Astrocyte (in vitro differentiated cells and primary cell): ENCODE results near the gene RHNO1. TPM values are rescaled to one million over a fixed set of nuclear protein-coding genes. Genes with fewer than 3 reads are reported as not detected.

Experiments
- DNase-seq: peaks from one replicate; pipeline ENCODE4 v3.0.0-alpha.2; 2010; ENCODE audit warnings: low read depth
- FAIRE-seq: peaks from 2 replicates; lab custom pipeline; 2011; peaks lifted over from hg19 to GRCh38; lab: Jason Lieb, UNC
- H2AFZ ChIP-seq: 2 replicates; pipeline ENCODE4 v1.6.0; 2012; ENCODE audit warnings: low read depth, low read length, inconsistent platforms
- H3K27ac ChIP-seq: 2 replicates; pipeline ENCODE4 v1.5.1; 2011; ENCODE audit warnings: low read depth, low read length, inconsistent platforms
- H3K27me3 ChIP-seq: 2 replicates; pipeline ENCODE4 v1.6.0; 2011; ENCODE audit warnings: low read length, inconsistent platforms; ENCODE audit not compliant: insufficient read depth
- H3K36me3 ChIP-seq: 2 replicates; pipeline ENCODE4 v1.5.1; 2011; ENCODE audit warnings: low read length, inconsistent platforms; ENCODE audit not compliant: insufficient read depth
- H3K4me1 ChIP-seq: 2 replicates; pipeline ENCODE4 v1.5.1; 2011; ENCODE audit warnings: low read length, inconsistent platforms; ENCODE audit not compliant: insufficient read depth
- H3K4me2 ChIP-seq: 2 replicates; pipeline ENCODE4 v1.6.0; 2012; ENCODE audit warnings: low read length, inconsistent platforms
- H3K4me3 ChIP-seq: 2 replicates; pipeline ENCODE4 v1.5.1; 2011; ENCODE audit warnings: low read depth, mild to moderate bottlenecking, low read length, inconsistent platforms; ENCODE audit not compliant: insufficient read depth
- H3K79me2 ChIP-seq: 2 replicates; pipeline ENCODE4 v1.6.0; 2012; ENCODE audit warnings: mild to moderate bottlenecking, low read length, inconsistent platforms; ENCODE audit not compliant: insufficient read depth
- H3K9ac ChIP-seq: 2 replicates; pipeline ENCODE4 v1.6.0; 2012; ENCODE audit warnings: mild to moderate bottlenecking, low read length, inconsistent platforms
- H3K9me3 ChIP-seq: 2 replicates; pipeline ENCODE4 v1.5.1; 2012; ENCODE audit warnings: low read depth, mild to moderate bottlenecking, low read length, inconsistent platforms; ENCODE audit not compliant: insufficient read depth
- H4K20me1 ChIP-seq: 2 replicates; pipeline ENCODE4 v1.6.0; 2012; ENCODE audit warnings: low read length, inconsistent platforms; ENCODE audit not compliant: insufficient read depth
- H3K27ac Mint-ChIP-seq: one replicate; pipeline ENCODE4 v1.8.0; 2021; ENCODE audit warnings: mild to moderate bottlenecking, mixed read lengths; ENCODE audit not compliant: unreplicated experiment
- H3K27me3 Mint-ChIP-seq: one replicate; pipeline ENCODE4 v1.8.0; 2021; ENCODE audit warnings: low read depth, mixed read lengths; ENCODE audit not compliant: unreplicated experiment
- H3K36me3 Mint-ChIP-seq: one replicate; pipeline ENCODE4 v1.8.0; 2021; ENCODE audit warnings: low read depth, mixed read lengths; ENCODE audit not compliant: unreplicated experiment
- H3K4me1 Mint-ChIP-seq: one replicate; pipeline ENCODE4 v1.8.0; 2021; ENCODE audit warnings: low read depth, mixed read lengths; ENCODE audit not compliant: unreplicated experiment
- H3K4me3 Mint-ChIP-seq: one replicate; pipeline ENCODE4 v1.8.0; 2021; ENCODE audit warnings: mild to moderate bottlenecking, moderate library complexity, mixed read lengths; ENCODE audit not compliant: unreplicated experiment
- H3K9me3 Mint-ChIP-seq: one replicate; pipeline ENCODE4 v1.8.0; 2021; ENCODE audit warnings: mild to moderate bottlenecking, mixed read lengths; ENCODE audit not compliant: unreplicated experiment
- EZH2 ChIP-seq: IDR thresholded peaks from 2 replicates; pipeline ENCODE4 v1.6.1; 2012; ENCODE audit warnings: mild to moderate bottlenecking, low read length, inconsistent platforms; ENCODE audit not compliant: insufficient read depth
- total RNA-seq: library from RNA; stranded (reverse); gene quantifications from 2 replicates; pipeline ENCODE4 v1.2.1, GENCODE V29; 2021
- TF ChIP-seq, protein P1 (sequence below): IDR thresholded peaks from 2 replicates; pipeline ENCODE4 v1.5.1; 2011; ENCODE audit warnings: low read depth, mild to moderate bottlenecking, inconsistent platforms, low read length, moderate library complexity; ENCODE audit not compliant: insufficient read depth

Gene RHNO1
- total RNA-seq, 1 donor from 2014 or later: 15.0 TPM

DNA sequence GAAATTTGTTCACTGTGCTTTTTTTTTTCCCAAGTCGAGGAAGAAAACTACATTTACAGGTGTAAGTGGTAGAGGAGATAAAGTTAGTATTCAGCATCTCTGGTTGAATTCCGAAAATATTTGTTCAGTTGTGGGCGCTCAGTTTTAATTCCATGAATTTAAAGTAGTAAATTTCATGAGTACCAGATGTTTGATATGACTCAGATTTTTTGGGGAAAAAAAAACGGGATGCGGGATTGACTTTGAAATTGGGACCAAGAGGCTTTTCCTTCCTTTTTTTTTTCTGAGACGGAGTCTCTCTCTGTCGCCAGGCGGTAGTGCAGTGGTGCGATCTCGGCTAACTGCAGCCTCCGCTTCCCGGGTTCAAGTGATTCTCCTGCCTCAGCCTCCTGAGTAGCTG, 15.2 kb downstream of the RHNO1 start:
- no peaks in the 10 kb centered on the region for H3K27me3 ChIP-seq
- H3K4me2 ChIP-seq: peak overlapping the region; percentile 90
- H3K9ac ChIP-seq: no peak overlapping the region
- peak overlapping the region; percentile 67 for H3K27ac ChIP-seq
- no peaks in the 10 kb centered on the region for H3K27me3 Mint-ChIP-seq
- H4K20me1 ChIP-seq: peaks cover 36% of the 10 kb centered on the region
- DNase-seq: no peak
- H3K4me3 Mint-ChIP-seq: peak overlapping the region; percentile 97
- H2AFZ ChIP-seq: no peak overlapping the region
- peaks cover 4% of the 10 kb centered on the region for H3K36me3 Mint-ChIP-seq
- peaks cover 10% of the 10 kb centered on the region for H3K4me1 ChIP-seq
- H3K4me1 Mint-ChIP-seq: peaks cover 21% of the 10 kb centered on the region
- no peak for FAIRE-seq
- no peak overlapping the region for H3K27ac Mint-ChIP-seq
- H3K4me3 ChIP-seq: peak overlapping the region; percentile 86
- no peak for TF ChIP-seq EZH2
- TF ChIP-seq, protein P1, sequence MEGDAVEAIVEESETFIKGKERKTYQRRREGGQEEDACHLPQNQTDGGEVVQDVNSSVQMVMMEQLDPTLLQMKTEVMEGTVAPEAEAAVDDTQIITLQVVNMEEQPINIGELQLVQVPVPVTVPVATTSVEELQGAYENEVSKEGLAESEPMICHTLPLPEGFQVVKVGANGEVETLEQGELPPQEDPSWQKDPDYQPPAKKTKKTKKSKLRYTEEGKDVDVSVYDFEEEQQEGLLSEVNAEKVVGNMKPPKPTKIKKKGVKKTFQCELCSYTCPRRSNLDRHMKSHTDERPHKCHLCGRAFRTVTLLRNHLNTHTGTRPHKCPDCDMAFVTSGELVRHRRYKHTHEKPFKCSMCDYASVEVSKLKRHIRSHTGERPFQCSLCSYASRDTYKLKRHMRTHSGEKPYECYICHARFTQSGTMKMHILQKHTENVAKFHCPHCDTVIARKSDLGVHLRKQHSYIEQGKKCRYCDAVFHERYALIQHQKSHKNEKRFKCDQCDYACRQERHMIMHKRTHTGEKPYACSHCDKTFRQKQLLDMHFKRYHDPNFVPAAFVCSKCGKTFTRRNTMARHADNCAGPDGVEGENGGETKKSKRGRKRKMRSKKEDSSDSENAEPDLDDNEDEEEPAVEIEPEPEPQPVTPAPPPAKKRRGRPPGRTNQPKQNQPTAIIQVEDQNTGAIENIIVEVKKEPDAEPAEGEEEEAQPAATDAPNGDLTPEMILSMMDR: no peak
- H3K9me3 ChIP-seq: no peaks in the 10 kb centered on the region
- H3K9me3 Mint-ChIP-seq: no peaks in the 10 kb centered on the region
- H3K79me2 ChIP-seq: peaks cover 63% of the 10 kb centered on the region
- peaks cover 5% of the 10 kb centered on the region for H3K36me3 ChIP-seq

DNA sequence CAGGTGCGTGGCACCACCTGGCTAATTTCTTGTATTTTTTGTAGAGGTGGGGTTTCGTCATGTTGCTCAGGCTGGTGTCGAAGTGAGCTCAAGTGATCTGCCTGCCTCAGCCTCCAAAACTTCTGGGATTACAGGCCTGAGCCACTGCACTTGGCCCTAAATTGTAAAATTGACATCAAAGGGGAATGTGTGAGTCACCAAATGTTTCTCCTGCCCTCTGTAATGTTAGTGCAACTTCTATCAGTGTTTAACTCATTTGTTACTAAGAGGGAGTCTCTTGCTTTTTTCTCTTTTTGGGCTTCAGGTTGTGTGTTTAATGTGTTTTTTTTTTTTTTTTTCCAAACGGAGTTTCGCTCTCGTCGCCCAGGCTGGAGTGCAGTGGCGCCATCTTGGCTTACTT, 16.0 kb downstream of the RHNO1 start:
- DNase-seq: peak; percentile 88
- H3K4me3 Mint-ChIP-seq: peak overlapping the region; percentile 73
- peaks cover 21% of the 10 kb centered on the region for H3K4me1 Mint-ChIP-seq
- Histone ChIP-seq H3K9me3 (no peaks in the 10 kb centered on the region), H3K4me3 (no peak overlapping the region), H3K36me3 (peaks cover 5% of the 10 kb centered on the region), H3K27me3 (no peaks in the 10 kb centered on the region), H3K4me1 (peaks cover 10% of the 10 kb centered on the region), H3K79me2 (peaks cover 67% of the 10 kb centered on the region), H2AFZ (no peak overlapping the region), H3K4me2 (peak overlapping the region; percentile 90), H4K20me1 (peaks cover 39% of the 10 kb centered on the region), H3K27ac (peak overlapping the region; percentile 67), H3K9ac (peak overlapping the region; percentile 31)
- no peak for FAIRE-seq
- peak overlapping the region; percentile 87 for H3K27ac Mint-ChIP-seq
- H3K36me3 Mint-ChIP-seq: peaks cover 4% of the 10 kb centered on the region
- no peak for TF ChIP-seq EZH2
- TF ChIP-seq, protein P1: no peak
- no peaks in the 10 kb centered on the region for H3K27me3 Mint-ChIP-seq
- no peaks in the 10 kb centered on the region for H3K9me3 Mint-ChIP-seq

DNA sequence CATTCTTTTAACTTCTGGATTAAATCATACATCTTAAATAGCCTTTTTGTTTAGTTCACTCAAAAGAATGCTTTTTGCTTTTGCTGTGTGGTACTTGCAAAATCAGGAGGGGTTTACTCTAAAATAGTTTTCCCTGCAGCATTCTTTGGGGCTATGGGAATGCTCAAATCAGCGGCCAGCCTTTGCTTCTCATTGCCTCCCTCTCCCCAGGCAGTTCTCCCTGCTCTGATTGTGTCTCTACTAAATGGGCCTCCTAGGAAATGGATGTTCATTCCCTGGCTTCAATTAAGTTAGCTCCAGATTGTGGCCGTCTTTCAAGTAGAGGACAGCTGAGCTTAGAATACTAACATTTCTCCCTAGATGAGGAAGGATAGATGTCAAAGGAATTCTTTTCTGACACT, 18.0 kb downstream of the RHNO1 start:
- Histone ChIP-seq H3K36me3 (no peaks in the 10 kb centered on the region), H4K20me1 (peaks cover 50% of the 10 kb centered on the region), H2AFZ (no peak overlapping the region), H3K4me2 (no peak overlapping the region), H3K9ac (no peak overlapping the region), H3K4me3 (no peak overlapping the region), H3K27ac (no peak overlapping the region), H3K4me1 (peaks cover 10% of the 10 kb centered on the region), H3K9me3 (no peaks in the 10 kb centered on the region), H3K27me3 (no peaks in the 10 kb centered on the region), H3K79me2 (peaks cover 77% of the 10 kb centered on the region)
- H3K4me3 Mint-ChIP-seq: no peak overlapping the region
- TF ChIP-seq EZH2: no peak
- TF ChIP-seq, protein P1: no peak
- FAIRE-seq (no peak), DNase-seq (no peak)
- peaks cover 2% of the 10 kb centered on the region for H3K36me3 Mint-ChIP-seq
- H3K9me3 Mint-ChIP-seq: no peaks in the 10 kb centered on the region
- no peaks in the 10 kb centered on the region for H3K27me3 Mint-ChIP-seq
- H3K4me1 Mint-ChIP-seq: peaks cover 21% of the 10 kb centered on the region
- no peak overlapping the region for H3K27ac Mint-ChIP-seq
